HG03108 (cell line): Measurements from ENCODE around the gene ZNF70.

ENCODE experiments used
- ATAC-seq: cut with Tn5 transposase; IDR thresholded peaks from one replicate; pipeline ENCODE4 v1.9.1; 2021; ENCODE audit warnings: moderate library complexity; ENCODE audit not compliant: unreplicated experiment

Gene ZNF70

DNA sequence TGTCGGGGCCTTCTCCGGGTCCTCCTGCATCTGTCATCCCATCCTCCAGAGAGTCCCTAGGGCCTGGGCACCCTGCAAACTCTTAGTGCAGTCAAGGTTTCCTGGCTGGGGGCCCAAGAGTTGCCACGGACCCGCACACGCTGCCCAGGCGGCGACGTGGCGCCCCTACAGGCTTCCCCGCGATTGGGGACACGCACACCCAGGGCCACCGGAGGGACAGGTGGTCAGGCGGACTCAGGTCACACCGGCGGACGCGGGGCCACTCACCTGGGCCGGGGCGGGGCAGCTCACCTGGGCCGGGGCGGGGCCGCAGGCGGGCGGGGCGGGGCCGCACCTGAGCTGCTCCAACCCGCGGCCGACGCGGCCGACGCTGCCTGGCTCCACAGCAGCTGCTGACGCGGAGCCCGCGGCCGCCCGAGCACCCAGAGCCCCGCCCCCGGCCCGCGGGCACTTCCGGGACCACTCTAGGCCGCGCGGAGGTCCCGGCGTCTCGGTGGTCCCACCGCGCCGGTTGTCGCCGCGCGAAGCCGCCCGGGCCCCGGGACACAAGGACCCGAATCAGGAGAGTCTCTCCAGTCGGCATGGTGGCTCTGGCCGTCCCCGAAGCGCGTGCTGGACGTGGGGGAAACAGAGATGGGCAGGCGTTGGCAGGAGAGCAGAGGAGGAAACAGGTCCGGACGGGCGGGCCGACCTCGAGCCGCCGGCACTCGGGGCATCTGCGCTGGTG lies at the start of gene ZNF70:
ZNF70 (minus strand) TSS at position 399 of the 727 bp plus-strand sequence. CDS start 5,972 bp downstream, outside the sequence.
- peak; percentile 80 for ATAC-seq

DNA sequence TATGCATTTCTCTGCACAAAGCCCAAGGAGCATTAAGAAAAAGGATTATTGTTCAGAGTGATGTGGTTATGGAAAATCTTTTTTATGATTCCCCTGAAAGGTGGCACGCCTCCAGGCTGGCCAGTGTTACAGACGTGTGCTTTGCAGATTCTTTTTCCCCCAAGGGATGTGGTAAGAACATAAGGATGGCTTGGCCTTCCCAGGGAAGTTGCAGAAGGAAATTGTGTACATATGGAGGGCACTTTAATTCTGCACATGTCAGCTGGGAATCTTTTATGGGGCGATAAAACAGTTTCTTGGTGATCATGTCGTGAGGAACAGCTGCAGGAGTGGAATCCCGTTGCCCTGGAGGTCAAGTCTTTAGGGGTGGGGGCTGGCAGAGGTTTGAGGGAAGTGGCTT lies 45.5 kb upstream of the ZNF70 start:
- no peak for ATAC-seq

DNA sequence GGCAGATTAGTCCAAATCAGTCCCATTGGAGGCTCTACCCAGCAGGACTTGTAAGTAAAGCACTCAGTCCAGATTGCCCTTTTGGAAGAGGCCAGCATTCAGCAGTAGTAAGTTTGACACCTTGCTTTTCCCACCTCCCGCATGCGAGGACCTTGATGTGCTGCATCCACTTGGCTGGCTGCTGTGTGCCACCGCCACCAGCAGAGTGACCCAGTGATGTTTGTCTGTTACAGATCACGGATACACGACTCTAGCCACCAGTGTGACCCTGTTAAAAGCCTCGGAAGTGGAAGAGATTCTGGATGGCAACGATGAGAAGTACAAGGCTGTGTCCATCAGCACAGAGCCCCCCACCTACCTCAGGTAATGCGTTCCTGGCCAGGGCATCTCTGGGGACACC lies 42.4 kb upstream of the ZNF70 start:
- no peak for ATAC-seq

DNA sequence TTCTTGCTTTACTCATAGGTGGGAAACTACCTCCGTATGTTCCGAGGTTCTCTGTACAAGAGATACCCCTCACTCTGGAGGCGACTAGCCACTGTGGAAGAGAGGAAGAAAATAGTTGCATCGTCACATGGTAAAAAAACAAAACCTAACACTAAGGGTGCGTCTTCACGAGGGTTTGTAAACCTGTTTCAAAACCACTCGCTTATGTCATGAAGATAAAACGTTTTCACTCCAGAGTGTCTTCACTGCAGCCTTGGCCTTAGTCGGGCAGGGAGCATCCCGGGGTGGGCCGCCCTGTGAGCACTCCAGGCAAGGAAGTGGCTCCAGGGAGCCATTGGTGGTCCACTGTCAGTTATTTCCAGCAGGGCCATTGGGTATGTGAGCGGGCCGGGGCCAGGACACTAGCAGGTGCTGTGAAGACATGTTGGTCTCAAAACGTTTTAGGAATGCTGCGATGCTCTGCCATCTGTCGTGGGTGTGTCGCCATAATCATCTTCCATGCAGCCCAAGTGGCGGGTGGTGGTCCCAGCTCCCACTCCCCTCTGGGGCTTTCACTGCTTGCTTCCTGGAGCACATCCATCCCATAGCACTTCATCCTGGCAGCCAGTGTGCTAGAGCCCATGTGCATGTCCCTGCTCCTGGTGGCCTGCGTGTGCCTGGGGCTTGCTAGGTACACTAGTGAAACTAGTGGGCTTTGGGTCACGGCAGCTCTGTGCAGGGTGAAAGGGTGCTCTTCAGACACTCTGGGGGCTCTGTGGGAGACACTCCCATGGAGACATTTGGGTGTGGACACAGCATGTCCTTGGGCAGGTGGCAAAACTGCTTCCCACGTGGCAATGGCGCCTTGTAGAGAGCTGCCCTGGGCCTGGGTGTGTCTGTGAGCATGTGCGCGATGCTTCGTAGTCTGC lies 41.1 kb upstream of the ZNF70 start:
- no peak for ATAC-seq

DNA sequence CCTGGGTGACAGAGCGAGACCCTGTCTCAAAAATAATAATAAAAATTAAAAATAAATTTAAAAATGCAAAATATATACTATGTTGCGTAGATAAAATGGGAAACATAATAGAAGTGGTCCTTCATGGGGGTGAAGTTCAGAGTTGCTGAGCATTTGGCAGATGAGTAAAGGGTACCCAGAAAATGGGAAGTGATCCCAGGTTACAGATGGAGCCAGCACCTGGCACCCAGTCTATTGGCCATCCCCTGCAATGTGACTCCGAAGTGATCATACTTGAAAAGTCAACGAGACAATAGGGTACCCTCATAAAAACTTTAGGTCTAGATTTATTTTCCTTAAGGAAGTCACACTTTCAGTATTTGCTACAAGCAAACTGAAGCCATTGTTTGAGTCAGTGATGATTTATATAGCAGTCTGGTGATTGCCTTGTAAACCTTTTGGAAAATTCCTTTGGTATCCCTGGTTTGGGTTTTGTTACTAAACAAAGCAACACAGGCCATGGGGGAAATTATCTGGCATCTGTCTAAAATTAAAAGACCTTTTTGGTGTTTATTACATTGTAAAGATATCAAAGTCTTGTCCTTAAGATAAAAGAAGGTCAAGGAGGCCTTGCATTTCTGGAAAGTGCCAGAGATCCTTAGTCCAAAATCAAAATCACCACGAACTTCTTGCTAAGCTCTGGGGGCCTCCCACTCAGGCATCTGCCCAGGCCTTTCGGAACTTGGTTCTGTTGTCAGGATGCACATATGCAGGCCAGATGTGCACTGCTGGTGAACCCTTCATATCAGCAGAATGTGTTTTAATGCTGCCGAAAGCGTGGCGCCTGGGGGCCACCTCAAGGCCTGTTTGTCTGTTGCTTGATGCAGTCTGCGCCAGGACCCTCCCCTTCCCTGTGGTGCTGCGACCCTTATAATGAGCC lies 40.2 kb upstream of the ZNF70 start:
- no peak for ATAC-seq

DNA sequence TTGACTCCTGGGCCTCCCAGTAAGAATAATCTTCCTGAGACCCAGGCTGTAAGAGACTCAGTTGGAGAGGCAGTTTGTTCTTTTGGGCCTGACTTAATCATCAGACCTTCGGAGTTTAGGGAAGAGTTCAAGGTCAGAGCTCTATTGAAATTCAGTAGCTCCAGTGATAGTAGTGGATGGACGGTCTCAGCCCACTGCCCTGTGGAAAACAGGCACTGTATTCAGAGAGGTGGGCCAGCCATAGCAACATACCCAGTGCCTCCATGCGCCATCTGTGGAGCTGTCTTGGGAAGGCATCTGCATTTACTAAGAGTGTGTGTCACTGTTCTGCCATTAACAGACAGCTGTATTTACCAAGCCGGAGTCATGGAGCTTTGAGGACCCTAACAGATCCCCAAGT lies 38.7 kb upstream of the ZNF70 start:
- no peak for ATAC-seq

DNA sequence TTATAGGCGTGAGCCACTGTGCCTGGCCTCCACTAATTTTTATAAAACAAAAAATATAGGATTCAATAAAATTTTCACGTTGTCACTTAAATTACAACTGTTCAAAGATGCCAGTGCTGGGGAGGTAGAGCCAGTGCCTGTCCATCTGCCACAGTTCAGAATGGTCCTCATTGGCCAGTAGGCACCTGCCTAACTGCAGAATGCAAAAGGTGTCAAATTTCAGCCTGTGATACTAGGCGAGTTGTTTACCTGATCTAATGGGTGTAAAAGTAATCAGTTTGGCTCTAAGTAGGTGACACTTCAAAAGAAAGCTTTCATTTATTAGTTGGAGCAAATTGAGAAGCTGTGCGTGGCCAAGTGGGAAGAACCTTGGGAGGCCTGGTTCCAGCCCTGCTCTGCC lies 38.2 kb upstream of the ZNF70 start:
- no peak for ATAC-seq

DNA sequence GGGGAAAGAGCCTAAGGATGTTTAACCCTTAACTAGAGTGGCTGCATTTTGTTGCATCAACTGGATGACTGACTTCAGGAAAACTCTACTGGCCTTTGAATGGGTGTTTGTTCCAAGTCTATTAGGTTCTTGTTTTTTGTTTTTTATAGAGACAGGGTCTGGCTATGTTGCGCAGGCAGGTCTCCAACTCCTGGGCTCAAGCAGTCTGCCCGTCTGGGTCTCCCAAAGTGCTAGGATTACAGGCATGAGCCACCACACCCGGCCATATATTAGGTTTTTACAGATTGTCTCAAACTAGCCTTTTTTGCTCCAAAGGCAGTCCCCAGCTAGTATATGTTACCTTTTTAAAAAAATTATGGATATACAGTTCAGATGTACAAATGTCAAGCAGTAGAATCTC lies 37.0 kb upstream of the ZNF70 start:
- no peak for ATAC-seq

DNA sequence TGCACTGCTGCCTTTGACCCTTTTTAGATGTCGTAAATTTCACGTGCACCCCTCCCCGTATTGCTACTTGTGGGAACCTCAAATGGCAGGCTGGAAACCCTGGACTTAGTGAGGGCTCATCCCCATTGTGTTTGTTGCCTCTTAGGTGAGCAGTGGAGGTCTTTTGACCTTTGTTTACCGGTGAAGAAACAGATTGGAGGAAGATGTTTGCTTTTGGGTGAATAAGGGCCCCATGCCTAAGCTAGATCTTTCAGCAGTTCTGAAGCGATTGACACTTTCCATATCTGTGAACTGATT lies 36.6 kb upstream of the ZNF70 start:
- no peak for ATAC-seq

DNA sequence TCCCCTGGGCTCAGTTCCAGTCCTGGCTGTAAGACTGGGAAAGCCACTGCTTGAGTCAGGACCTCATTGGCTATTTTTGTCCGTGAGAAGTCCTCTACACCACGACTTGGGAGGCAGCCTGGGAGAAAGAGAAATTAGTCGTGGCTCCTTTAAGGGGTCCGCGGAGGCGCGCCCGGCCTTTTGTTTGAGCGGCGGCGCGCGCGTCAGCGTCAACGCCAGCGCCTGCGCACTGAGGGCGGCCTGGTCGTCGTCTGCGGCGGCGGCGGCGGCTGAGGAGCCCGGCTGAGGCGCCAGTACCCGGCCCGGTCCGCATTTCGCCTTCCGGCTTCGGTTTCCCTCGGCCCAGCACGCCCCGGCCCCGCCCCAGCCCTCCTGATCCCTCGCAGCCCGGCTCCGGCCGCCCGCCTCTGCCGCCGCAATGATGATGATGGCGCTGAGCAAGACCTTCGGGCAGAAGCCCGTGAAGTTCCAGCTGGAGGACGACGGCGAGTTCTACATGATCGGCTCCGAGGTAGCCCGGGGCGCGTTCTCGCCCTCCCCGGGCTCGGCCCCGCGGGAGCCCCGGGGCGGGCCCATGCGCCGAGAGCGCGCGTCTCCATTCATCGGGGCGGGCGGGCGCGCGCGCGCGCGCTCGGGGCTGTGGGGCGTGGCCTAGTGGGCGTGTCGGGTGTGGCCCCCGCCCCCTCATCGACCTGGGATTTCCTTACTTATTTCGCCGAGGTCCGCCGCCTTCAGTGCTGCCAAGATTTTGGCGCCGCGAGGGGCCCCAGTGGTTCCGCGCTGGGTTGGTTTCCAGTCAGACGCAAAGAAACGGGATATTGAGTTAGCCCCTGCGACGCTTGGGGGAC lies 36.1 kb upstream of the ZNF70 start, which contains the start of gene SMARCB1:
SMARCB1 (plus strand) TSS at position 215 of the 848 bp plus-strand sequence; CDS start at position 419, 204 bp downstream.
- ATAC-seq, result peak; percentile 59

DNA sequence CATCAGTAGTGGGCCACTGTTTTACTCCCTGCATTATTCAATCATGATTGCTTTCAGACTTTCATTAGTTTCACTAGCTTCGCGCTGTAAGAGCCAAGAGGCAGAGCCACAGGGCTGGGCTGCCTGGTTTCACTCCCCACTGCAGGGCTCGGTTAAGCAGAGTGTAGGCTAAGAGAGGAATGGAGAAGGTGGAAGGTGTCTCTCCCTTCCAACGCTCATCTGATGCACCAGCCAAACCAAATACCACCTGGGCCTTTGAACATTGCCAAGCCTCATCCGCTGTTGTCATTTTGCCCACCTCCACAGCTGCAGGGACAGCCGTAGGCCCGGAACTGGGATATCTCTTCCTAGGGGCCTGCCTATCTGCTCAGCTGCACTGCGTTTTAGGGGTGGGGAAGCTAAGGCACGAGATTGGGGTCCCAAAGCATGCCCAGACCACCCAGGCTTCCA lies 35.4 kb upstream of the ZNF70 start:
- no peak for ATAC-seq

DNA sequence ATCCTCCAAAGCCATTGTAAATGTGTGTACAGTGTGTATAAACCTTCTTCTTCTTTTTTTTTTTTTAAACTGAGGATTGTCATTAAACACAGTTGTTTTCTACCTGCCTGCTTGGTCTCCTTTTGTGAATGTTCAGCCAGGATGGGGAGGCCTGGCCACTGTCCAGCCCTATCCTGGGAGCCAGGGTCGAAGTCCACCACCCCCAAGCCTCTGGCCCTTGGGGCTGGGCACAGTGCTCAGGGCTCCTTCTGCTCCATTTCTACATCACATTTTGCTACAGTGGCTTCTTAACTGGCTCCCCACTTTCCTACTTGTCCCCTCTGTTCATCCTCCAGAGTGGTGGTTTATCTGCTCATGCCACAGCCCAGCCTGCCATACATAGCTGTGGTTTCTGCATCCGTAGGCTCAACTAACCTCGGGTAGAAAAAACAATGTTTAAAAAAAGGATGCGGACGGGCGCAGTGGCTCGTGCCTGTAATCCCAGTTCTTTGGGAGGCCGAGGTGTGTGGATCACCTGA lies 33.4 kb upstream of the ZNF70 start:
- no peak for ATAC-seq

DNA sequence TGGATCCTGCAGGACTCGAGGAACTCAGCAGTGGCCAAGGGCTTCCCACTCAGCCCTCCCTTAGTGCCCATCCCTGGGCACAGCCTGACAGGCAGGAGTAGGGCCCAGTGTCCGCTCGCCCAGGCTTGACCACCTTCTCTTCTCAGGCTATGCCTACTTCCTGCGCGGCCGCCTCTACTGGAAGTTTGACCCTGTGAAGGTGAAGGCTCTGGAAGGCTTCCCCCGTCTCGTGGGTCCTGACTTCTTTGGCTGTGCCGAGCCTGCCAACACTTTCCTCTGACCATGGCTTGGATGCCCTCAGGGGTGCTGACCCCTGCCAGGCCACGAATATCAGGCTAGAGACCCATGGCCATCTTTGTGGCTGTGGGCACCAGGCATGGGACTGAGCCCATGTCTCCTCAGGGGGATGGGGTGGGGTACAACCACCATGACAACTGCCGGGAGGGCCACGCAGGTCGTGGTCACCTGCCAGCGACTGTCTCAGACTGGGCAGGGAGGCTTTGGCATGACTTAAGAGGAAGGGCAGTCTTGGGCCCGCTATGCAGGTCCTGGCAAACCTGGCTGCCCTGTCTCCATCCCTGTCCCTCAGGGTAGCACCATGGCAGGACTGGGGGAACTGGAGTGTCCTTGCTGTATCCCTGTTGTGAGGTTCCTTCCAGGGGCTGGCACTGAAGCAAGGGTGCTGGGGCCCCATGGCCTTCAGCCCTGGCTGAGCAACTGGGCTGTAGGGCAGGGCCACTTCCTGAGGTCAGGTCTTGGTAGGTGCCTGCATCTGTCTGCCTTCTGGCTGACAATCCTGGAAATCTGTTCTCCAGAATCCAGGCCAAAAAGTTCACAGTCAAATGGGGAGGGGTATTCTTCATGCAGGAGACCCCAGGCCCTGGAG lies 32.6 kb upstream of the ZNF70 start:
- no peak for ATAC-seq

DNA sequence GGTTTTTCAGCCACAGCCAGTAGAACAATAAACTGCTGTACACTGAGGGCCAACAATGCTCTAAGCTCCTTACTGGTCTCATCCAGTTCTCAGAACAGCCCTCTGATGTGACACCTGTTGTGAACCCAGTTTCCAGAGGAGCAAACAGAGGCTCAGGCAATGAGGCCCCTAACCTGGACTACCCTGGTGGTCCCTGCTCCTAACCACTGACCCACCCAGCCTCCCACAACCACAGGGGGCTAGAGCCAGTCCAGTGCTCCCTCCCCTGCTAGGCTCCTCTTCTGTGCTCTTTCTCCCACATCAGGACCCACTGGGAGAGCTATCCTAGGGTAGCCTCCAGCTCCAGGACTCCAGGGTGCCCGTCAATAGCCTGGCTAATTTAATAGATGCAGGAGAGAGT lies 31.8 kb upstream of the ZNF70 start:
- ATAC-seq, result no peak

DNA sequence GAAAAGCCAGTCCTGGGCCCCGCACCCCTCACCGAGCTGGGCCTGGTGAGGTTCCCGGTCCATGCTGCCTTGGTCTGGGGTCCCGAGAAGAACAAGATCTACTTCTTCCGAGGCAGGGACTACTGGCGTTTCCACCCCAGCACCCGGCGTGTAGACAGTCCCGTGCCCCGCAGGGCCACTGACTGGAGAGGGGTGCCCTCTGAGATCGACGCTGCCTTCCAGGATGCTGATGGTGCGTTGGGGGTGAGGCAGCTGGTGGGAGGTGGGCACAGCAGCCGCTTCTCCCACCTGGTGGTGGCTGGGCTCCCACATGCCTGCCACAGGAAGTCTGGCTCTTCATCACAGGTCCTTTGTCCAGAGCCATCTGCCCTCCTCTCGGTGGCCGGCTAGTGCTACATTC lies 31.3 kb upstream of the ZNF70 start:
- ATAC-seq, result no peak

DNA sequence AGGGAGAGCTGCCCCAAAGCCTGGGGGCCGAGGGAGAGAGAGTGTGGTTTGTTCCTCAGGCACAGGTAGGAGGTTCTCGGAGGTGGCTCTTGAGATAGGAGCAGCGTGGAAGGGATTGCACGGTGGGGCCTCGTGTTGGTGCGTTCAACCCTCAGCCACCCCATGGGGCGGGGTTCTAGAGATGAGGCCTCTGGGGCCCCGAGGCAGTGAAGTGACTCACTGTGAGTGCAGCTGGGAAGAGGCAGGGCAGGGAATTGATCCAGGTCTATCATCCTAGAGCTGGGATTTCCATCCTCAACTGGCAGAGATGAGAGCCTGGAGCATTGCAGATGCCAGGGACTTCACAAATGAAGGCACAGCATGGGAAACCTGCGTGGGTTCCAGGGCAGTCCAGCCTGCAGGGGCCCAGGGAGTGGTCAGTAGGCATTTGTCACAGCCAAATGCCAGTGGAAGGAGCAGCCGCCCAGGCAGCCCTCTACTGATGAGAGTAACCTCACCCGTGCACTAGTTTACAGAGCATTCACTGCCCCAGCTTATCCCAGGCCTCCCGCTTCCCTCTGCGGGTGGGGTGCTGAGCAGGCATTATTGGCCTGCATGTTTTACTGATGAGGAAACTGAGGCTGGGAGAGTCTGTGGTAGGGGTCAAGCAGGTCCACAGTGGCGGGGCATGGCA lies 30.7 kb upstream of the ZNF70 start:
- ATAC-seq, result no peak

DNA sequence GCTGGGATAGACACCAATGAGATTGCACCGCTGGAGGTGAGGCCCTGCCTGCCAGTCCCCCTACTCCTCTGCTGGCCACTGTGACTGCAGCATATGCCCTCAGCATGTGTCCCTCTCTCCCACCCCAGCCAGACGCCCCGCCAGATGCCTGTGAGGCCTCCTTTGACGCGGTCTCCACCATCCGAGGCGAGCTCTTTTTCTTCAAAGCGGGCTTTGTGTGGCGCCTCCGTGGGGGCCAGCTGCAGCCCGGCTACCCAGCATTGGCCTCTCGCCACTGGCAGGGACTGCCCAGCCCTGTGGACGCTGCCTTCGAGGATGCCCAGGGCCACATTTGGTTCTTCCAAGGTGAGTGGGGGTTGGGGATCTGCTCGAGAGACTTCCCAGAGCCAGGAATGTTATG lies 30.2 kb upstream of the ZNF70 start:
- no peak for ATAC-seq

DNA sequence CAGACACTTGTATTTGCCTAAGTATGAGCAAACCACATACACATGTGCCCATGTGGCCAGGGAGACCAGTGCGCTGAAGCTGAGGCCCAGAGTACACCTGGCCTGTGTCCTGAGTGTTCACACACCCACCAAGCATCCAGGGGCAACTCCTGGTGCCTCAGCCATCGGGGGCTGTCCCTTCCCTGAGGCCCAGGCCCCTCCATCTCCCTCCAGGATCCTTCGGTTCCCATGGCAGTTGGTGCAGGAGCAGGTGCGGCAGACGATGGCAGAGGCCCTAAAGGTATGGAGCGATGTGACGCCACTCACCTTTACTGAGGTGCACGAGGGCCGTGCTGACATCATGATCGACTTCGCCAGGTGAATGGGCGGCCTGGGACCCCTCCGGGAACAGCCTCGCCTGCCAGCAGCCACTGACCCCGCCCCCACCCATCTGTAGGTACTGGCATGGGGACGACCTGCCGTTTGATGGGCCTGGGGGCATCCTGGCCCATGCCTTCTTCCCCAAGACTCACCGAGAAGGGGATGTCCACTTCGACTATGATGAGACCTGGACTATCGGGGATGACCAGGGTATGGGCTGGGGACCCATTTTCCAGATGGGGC lies 29.3 kb upstream of the ZNF70 start:
- no peak for ATAC-seq
